ENCODE data around the gene PI16. TPM values are rescaled to one million over a fixed set of nuclear protein-coding genes. Genes with fewer than 3 reads are reported as not detected.
"Not testable (repeated sequence)": the region's sequence is repeated elsewhere in the genome, so short reads cannot be mapped to it uniquely, and the experiment has no call there.

PI16 gene
- polyA plus RNA-seq, 2 donors: 1.9 to 2.7 TPM

GRCh38 chr6:36947570-36948351, 6.8 kb upstream of the PI16 start:
- Histone ChIP-seq H3K36me3 (ENCODE audit: control insufficient read depth in 2 of 2, insufficient read depth in 2 of 2, low read length in 1 of 2) (no peaks in the 10 kb centered on the region), H3K27ac (ENCODE audit: low read depth in 2 of 2, low read length in 1 of 2) (no peak overlapping the region), H3K9me3 (ENCODE audit: control insufficient read depth in 2 of 2, insufficient read depth in 1 of 2, low read depth in 1 of 2, low read length in 1 of 2) (no peaks in the 10 kb centered on the region), H3K4me3 (ENCODE audit: low read depth in 1 of 2, low read length in 2 of 2) (no peak overlapping the region), H3K27me3 (ENCODE audit: control insufficient read depth in 1 of 2, insufficient read depth in 2 of 2, low read length in 2 of 2) (no peaks in the 10 kb centered on the region), H3K4me1 (ENCODE audit: control insufficient read depth in 2 of 2, insufficient read depth in 2 of 2, low read length in 1 of 2) (peaks cover 0 to 2% of the 10 kb centered on the region in 2 donors)
- WGBS, 2 donors: 72 to 74% methylated on average over 12 of the region's 12 CpGs

DNA sequence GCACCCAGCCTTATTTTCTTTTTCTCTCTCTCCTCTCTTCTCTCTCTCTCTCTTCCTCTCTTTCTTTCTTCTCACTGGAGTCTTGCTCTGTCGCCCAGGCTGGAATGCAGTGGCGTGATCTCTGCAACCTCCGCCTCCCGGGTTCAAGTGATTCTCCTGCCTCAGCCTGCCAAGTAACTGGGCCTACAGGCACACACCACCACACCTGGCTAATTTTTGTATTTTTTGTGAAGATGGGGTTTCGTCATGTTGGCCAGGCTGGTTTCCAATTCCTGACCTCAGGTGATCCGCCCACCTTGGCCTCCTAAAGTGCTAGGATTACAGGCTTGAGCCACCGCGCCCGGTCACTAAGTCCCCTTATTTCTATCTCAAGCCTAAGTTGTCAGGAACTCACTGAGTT, 5.5 kb upstream of the PI16 start:
- 73 to 82% methylated on average over 9 of the region's 9 CpGs for WGBS, 2 donors
- not testable (repeated sequence) for H3K4me1 ChIP-seq (ENCODE audit: control insufficient read depth in 2 of 2, insufficient read depth in 2 of 2, low read length in 1 of 2)

DNA sequence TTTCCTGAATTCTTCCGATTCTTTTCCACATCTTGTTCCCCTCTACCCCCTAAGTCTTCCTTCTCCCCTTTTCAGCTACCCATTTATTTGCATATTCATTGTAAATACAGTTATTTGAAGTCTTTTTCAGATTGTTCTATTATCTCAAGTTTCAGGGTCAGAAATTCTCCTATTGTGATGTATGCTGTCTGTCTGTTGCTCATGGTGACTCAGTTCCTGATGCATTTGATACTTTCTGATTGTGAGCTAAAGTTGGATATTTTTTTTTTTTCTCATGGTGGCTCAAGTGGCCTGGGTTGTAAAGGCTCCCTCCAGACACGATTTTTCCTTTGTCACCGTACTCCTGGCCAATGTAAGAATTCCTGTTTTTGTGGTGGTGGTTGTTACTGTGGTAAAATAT, 4.9 kb upstream of the PI16 start:
- Histone ChIP-seq H3K27me3 (ENCODE audit: control insufficient read depth in 1 of 2, insufficient read depth in 2 of 2, low read length in 2 of 2) (no peaks in the 10 kb centered on the region), H3K9me3 (ENCODE audit: control insufficient read depth in 2 of 2, insufficient read depth in 1 of 2, low read depth in 1 of 2, low read length in 1 of 2) (no peaks in the 10 kb centered on the region), H3K4me1 (ENCODE audit: control insufficient read depth in 2 of 2, insufficient read depth in 2 of 2, low read length in 1 of 2) (peaks cover 0 to 2% of the 10 kb centered on the region in 2 donors), H3K27ac (ENCODE audit: low read depth in 2 of 2, low read length in 1 of 2) (no peak overlapping the region), H3K4me3 (ENCODE audit: low read depth in 1 of 2, low read length in 2 of 2) (no peak overlapping the region), H3K36me3 (ENCODE audit: control insufficient read depth in 2 of 2, insufficient read depth in 2 of 2, low read length in 1 of 2) (no peaks in the 10 kb centered on the region)
- 78 to 89% methylated on average over 3 of the region's 3 CpGs for WGBS, 2 donors

More for the DNA sequence above, 5.5 kb upstream of the PI16 start:
- not testable (repeated sequence) for H3K27ac ChIP-seq (ENCODE audit: low read depth in 2 of 2, low read length in 1 of 2); H3K4me3 ChIP-seq (ENCODE audit: low read depth in 1 of 2, low read length in 2 of 2); H3K9me3 ChIP-seq (ENCODE audit: control insufficient read depth in 2 of 2, insufficient read depth in 1 of 2, low read depth in 1 of 2, low read length in 1 of 2); H3K36me3 ChIP-seq (ENCODE audit: control insufficient read depth in 2 of 2, insufficient read depth in 2 of 2, low read length in 1 of 2); H3K27me3 ChIP-seq (ENCODE audit: control insufficient read depth in 1 of 2, insufficient read depth in 2 of 2, low read length in 2 of 2)

- Histone ChIP-seq H3K27me3 (ENCODE audit: control insufficient read depth in 1 of 2, insufficient read depth in 2 of 2, low read length in 2 of 2) (no peaks in the 10 kb centered on the region), H3K36me3 (ENCODE audit: control insufficient read depth in 2 of 2, insufficient read depth in 2 of 2, low read length in 1 of 2) (no peaks in the 10 kb centered on the region), H3K27ac (ENCODE audit: low read depth in 2 of 2, low read length in 1 of 2) (no peak overlapping the region), H3K9me3 (ENCODE audit: control insufficient read depth in 2 of 2, insufficient read depth in 1 of 2, low read depth in 1 of 2, low read length in 1 of 2) (no peaks in the 10 kb centered on the region), H3K4me3 (ENCODE audit: low read depth in 1 of 2, low read length in 2 of 2) (no peak overlapping the region), H3K4me1 (ENCODE audit: control insufficient read depth in 2 of 2, insufficient read depth in 2 of 2, low read length in 1 of 2) (peaks cover 0 to 2% of the 10 kb centered on the region in 2 donors)
- WGBS, 2 donors: 90 to 97% methylated on average over 1 of the region's 1 CpG
These were observed 642 bp upstream of the PI16 start for GRCh38 chr6:36953931-36954261.

DNA sequence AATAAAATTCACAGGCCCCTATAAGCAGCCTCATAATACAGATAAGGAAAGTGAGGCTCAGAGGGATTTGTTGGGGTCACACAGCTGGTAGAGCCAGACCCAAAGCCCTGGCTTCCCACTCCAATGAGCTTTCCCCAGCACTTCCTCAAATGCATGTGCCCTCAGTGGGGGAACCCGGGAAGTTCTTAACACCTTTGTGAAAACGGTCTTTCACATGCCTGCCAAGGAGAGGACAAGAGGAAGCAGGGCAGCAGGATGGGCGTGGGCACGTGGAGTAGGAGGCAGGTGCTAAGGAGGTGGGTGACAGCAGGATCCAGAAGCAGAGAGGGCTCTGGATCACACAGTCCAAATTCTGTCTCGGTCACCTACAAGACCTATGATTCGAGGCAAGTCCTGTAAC, 598 bp downstream of the PI16 start:
- WGBS, 2 donors: 56 to 58% methylated on average over 6 of the region's 6 CpGs
- no peaks in the 10 kb centered on the region for H3K36me3 ChIP-seq (ENCODE audit: control insufficient read depth in 2 of 2, insufficient read depth in 2 of 2, low read length in 1 of 2)
- no peaks in the 10 kb centered on the region for H3K27me3 ChIP-seq (ENCODE audit: control insufficient read depth in 1 of 2, insufficient read depth in 2 of 2, low read length in 2 of 2)
- peaks cover 0 to 2% of the 10 kb centered on the region in 2 donors for H3K4me1 ChIP-seq (ENCODE audit: control insufficient read depth in 2 of 2, insufficient read depth in 2 of 2, low read length in 1 of 2)
- no peak overlapping the region for H3K4me3 ChIP-seq (ENCODE audit: low read depth in 1 of 2, low read length in 2 of 2)
- no peaks in the 10 kb centered on the region for H3K9me3 ChIP-seq (ENCODE audit: control insufficient read depth in 2 of 2, insufficient read depth in 1 of 2, low read depth in 1 of 2, low read length in 1 of 2)
- H3K27ac ChIP-seq (ENCODE audit: low read depth in 2 of 2, low read length in 1 of 2): no peak overlapping the region

GRCh38 chr6:36955671-36956445, 1.3 kb downstream of the PI16 start:
- Histone ChIP-seq H3K27ac (ENCODE audit: low read depth in 2 of 2, low read length in 1 of 2) (no peak overlapping the region), H3K9me3 (ENCODE audit: control insufficient read depth in 2 of 2, insufficient read depth in 1 of 2, low read depth in 1 of 2, low read length in 1 of 2) (no peaks in the 10 kb centered on the region), H3K4me1 (ENCODE audit: control insufficient read depth in 2 of 2, insufficient read depth in 2 of 2, low read length in 1 of 2) (peaks cover 0 to 2% of the 10 kb centered on the region in 2 donors), H3K36me3 (ENCODE audit: control insufficient read depth in 2 of 2, insufficient read depth in 2 of 2, low read length in 1 of 2) (no peaks in the 10 kb centered on the region), H3K4me3 (ENCODE audit: low read depth in 1 of 2, low read length in 2 of 2) (no peak overlapping the region), H3K27me3 (ENCODE audit: control insufficient read depth in 1 of 2, insufficient read depth in 2 of 2, low read length in 2 of 2) (no peaks in the 10 kb centered on the region)
- 54 to 61% methylated on average over 9 of the region's 9 CpGs for WGBS, 2 donors

GRCh38 chr6:36956446-36956820, 1.9 kb downstream of the PI16 start:
- Histone ChIP-seq H3K4me3 (ENCODE audit: low read depth in 1 of 2, low read length in 2 of 2) (no peak overlapping the region), H3K27me3 (ENCODE audit: control insufficient read depth in 1 of 2, insufficient read depth in 2 of 2, low read length in 2 of 2) (no peaks in the 10 kb centered on the region), H3K36me3 (ENCODE audit: control insufficient read depth in 2 of 2, insufficient read depth in 2 of 2, low read length in 1 of 2) (no peaks in the 10 kb centered on the region), H3K9me3 (ENCODE audit: control insufficient read depth in 2 of 2, insufficient read depth in 1 of 2, low read depth in 1 of 2, low read length in 1 of 2) (no peaks in the 10 kb centered on the region), H3K27ac (ENCODE audit: low read depth in 2 of 2, low read length in 1 of 2) (no peak overlapping the region), H3K4me1 (ENCODE audit: control insufficient read depth in 2 of 2, insufficient read depth in 2 of 2, low read length in 1 of 2) (peaks cover 0 to 2% of the 10 kb centered on the region in 2 donors)

DNA sequence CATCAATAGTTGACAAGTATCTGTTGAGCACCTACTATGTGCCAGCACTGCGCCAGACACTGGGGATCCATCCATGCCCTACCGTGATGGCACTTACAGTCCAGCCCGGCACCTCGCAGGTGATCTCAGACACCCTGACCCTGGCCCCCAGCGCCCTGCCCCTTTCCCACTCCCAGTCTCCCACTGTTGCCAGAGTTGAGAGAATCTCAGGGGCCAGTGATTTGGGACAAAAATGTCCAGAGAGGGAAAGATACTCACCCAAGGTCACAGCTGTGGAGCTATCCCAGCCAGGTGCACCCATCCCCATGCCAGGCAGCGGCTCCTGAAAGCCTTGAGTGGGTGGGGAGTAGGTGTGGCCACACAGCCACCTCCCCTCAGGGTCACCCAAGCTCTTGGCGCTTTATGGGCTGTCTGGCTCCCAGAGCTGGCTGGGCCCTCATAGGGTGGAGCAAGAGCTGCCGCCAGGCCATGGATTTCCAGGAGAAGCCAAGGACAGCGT, 3.3 kb downstream of the PI16 start:
- H3K27me3 ChIP-seq (ENCODE audit: control insufficient read depth in 1 of 2, insufficient read depth in 2 of 2, low read length in 2 of 2): no peaks in the 10 kb centered on the region
- H3K27ac ChIP-seq (ENCODE audit: low read depth in 2 of 2, low read length in 1 of 2): no peak overlapping the region
- 87 to 89% methylated on average over 9 of the region's 9 CpGs for WGBS, 2 donors

DNA sequence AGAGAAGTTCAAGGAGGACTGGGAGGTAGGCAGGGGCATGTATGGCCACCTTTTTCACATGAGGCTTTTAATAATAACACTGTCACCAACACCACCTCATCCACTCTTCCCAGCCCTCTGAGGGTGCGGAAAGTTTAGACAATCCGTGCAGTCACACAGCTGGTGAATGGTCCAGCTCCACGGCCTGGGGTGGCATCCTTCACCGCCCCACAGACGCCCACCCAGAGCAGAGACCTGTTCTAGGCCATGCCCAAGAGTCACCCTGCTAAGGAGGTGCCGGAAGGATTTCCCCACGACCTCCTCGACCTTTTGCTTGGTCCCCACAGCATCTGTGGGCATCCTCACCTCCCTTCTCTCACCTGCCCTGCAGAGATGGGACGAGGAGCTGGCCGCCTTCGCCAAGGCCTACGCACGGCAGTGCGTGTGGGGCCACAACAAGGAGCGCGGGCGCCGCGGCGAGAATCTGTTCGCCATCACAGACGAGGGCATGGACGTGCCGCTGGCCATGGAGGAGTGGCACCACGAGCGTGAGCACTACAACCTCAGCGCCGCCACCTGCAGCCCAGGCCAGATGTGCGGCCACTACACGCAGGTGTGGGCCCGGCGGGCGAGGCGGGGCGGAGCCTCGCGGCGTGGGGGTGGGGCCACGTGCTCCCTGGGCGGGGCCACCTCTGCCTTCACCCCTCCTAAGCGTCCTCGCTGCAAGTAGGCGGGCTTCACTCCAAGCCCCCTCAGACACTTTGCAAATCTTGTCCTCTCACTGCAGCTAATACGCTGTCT, 4.4 kb downstream of the PI16 start:
- Histone ChIP-seq H3K27ac (ENCODE audit: low read depth in 2 of 2, low read length in 1 of 2) (no peak overlapping the region), H3K36me3 (ENCODE audit: control insufficient read depth in 2 of 2, insufficient read depth in 2 of 2, low read length in 1 of 2) (peaks cover 0 to 3% of the 10 kb centered on the region in 2 donors), H3K4me1 (ENCODE audit: control insufficient read depth in 2 of 2, insufficient read depth in 2 of 2, low read length in 1 of 2) (peaks cover 2 to 10% of the 10 kb centered on the region in 2 donors), H3K27me3 (ENCODE audit: control insufficient read depth in 1 of 2, insufficient read depth in 2 of 2, low read length in 2 of 2) (no peaks in the 10 kb centered on the region), H3K4me3 (ENCODE audit: low read depth in 1 of 2, low read length in 2 of 2) (no peak overlapping the region), H3K9me3 (ENCODE audit: control insufficient read depth in 2 of 2, insufficient read depth in 1 of 2, low read depth in 1 of 2, low read length in 1 of 2) (no peaks in the 10 kb centered on the region)
- 84 to 87% methylated on average over 41 to 44 of the region's 44 CpGs for WGBS, 2 donors

More for the DNA sequence above, 3.3 kb downstream of the PI16 start:
- H3K36me3 ChIP-seq (ENCODE audit: control insufficient read depth in 2 of 2, insufficient read depth in 2 of 2, low read length in 1 of 2): no peaks in the 10 kb centered on the region
- H3K4me3 ChIP-seq (ENCODE audit: low read depth in 1 of 2, low read length in 2 of 2): no peak overlapping the region
- no peaks in the 10 kb centered on the region for H3K9me3 ChIP-seq (ENCODE audit: control insufficient read depth in 2 of 2, insufficient read depth in 1 of 2, low read depth in 1 of 2, low read length in 1 of 2)
- peaks cover 0 to 2% of the 10 kb centered on the region in 2 donors for H3K4me1 ChIP-seq (ENCODE audit: control insufficient read depth in 2 of 2, insufficient read depth in 2 of 2, low read length in 1 of 2)

All from esophagus (tissue), 2 donors.